Erythroblast (primary cell): ENCODE results near the gene INSM1.

Experiments
- GATA1 ChIP-seq: IDR thresholded peaks from 2 replicates; pipeline ENCODE4 v1.6.1; 2011; ENCODE audit warnings: low read depth, mild to moderate bottlenecking, control low read depth, low read length, moderate library complexity
- POLR2A ChIP-seq: IDR thresholded peaks from 2 replicates; pipeline ENCODE4 v1.6.1; 2011; ENCODE audit warnings: mild to moderate bottlenecking, low read length

- TF ChIP-seq POLR2A (no peak), GATA1 (no peak)
Observed at GRCh38 chr20:20331156-20331555, 36.7 kb upstream of the INSM1 start.
